ENCODE data around the gene KMT2C. TPM values are rescaled to one million over a fixed set of nuclear protein-coding genes. Genes with fewer than 3 reads are reported as not detected.
"Not testable (repeated sequence)": the region's sequence is repeated elsewhere in the genome, so short reads cannot be mapped to it uniquely, and the experiment has no call there.

KMT2C gene
- total RNA-seq, 1 donor from 2014 or later = 36.0 TPM

DNA sequence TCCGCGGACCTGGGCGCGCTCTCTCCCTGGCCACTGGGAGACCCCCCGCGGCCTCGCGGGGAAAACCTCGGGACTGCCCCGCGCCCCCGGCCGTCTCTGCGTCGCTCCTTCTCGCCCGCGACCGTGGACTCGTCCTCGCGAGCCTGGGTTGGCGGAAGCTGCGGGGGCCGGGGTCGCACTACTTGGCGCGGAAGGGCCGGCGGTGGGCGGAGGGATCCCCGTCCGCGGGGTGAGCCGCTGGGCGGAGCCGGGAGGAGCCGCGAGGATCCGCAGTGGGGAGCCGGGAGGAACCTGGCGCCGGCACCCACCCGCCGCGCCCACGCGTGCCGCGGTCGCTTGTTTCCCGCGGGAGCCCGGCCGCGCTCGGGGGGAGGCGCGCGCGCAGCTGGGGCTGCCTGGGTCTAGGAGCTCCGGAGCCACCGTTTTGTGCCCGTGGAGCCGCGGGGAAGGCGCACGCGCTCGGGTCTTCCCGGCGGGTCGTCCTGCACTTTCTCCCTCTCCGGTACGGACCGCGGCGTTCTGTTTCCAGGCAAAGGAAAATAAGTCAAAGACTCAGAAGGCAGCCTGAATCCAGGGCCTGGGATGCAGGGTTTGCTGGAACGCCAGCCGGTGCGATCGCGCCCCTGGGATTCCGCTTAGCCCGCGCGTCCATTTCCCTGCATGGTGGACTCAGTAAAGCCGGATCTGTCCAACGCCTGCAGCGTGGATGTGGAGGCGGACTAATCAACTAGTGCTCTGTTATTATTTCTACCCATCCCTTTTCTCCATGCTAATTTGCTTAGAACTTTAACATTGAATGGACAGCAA lies 28.7 kb upstream of the KMT2C start:
- peaks cover 0 to 12% of the 10 kb centered on the region in 2 donors for H3K4me1 ChIP-seq
- TF ChIP-seq, protein P1, sequence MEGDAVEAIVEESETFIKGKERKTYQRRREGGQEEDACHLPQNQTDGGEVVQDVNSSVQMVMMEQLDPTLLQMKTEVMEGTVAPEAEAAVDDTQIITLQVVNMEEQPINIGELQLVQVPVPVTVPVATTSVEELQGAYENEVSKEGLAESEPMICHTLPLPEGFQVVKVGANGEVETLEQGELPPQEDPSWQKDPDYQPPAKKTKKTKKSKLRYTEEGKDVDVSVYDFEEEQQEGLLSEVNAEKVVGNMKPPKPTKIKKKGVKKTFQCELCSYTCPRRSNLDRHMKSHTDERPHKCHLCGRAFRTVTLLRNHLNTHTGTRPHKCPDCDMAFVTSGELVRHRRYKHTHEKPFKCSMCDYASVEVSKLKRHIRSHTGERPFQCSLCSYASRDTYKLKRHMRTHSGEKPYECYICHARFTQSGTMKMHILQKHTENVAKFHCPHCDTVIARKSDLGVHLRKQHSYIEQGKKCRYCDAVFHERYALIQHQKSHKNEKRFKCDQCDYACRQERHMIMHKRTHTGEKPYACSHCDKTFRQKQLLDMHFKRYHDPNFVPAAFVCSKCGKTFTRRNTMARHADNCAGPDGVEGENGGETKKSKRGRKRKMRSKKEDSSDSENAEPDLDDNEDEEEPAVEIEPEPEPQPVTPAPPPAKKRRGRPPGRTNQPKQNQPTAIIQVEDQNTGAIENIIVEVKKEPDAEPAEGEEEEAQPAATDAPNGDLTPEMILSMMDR (IDR thresholded peaks at IDR 0.05) = no peak
- no peaks in the 10 kb centered on the region for H3K27me3 ChIP-seq
- peak overlapping the region; percentile 99 to 100 for H3K27ac ChIP-seq
- intact Hi-C loops (cut with DNase I) = loop anchor here (1.0 to 10.0 kb wide), 4 partner anchors 28 to 440 kb away; partner anchors contain the start of genes ACTR3B, GALNT11 and KMT2C
- H3K36me3 ChIP-seq = no peaks in the 10 kb centered on the region
- DNase-seq (ENCODE audit: low spot score in 2 of 2) = peak in 1 of 2 donors; percentile 84
- H3K9me3 ChIP-seq = no peaks in the 10 kb centered on the region
- H3K4me3 ChIP-seq = peak overlapping the region; percentile 92 to 97

DNA sequence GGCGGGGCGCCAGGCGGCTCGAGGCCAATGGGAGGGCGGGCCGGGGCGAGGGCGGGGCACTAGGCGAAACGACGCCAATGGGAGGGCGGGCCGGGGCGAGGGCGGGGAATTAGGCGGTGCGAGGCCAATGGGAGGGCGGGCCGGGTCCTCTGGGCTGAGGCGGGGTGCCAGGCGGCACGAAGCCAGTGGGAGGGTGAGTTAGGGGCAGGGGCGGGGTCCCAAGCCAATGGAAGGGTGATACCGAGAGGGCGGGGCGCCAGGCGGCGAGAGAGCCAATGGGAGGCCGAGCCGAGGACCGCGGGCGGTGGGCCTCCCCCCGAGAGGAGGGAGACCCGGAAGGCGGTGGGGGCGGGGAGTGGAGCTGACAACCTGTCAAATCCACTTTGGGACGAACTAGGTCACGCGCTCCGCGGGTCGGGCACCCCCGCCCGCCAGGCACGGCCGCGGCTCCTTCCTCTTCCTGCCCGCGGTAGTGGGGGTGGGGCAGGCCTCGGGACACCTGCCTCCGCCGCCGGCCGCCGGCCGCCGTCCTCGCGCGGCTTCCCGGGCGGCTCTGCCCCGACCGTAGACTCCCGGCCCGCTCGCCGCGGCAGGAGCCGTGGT lies 28.0 kb upstream of the KMT2C start:
- intact Hi-C loops (cut with DNase I) = loop anchor here (1.0 to 10.0 kb wide), 5 partner anchors 28 to 439 kb away; partner anchors contain the start of genes ACTR3B, GALNT11, KMT2C and XRCC2
- Histone ChIP-seq H3K9me3 (no peaks in the 10 kb centered on the region), H3K27me3 (no peaks in the 10 kb centered on the region), H3K36me3 (no peaks in the 10 kb centered on the region), H3K27ac (peak overlapping the region; percentile 99 to 100), H3K4me1 (peaks cover 0 to 12% of the 10 kb centered on the region in 2 donors), H3K4me3 (peak overlapping the region; percentile 92 to 97)
- DNase-seq (ENCODE audit: low spot score in 2 of 2) = peak; percentile 99 to 100
- TF ChIP-seq, protein P1 (IDR thresholded peaks at IDR 0.05) = no peak

DNA sequence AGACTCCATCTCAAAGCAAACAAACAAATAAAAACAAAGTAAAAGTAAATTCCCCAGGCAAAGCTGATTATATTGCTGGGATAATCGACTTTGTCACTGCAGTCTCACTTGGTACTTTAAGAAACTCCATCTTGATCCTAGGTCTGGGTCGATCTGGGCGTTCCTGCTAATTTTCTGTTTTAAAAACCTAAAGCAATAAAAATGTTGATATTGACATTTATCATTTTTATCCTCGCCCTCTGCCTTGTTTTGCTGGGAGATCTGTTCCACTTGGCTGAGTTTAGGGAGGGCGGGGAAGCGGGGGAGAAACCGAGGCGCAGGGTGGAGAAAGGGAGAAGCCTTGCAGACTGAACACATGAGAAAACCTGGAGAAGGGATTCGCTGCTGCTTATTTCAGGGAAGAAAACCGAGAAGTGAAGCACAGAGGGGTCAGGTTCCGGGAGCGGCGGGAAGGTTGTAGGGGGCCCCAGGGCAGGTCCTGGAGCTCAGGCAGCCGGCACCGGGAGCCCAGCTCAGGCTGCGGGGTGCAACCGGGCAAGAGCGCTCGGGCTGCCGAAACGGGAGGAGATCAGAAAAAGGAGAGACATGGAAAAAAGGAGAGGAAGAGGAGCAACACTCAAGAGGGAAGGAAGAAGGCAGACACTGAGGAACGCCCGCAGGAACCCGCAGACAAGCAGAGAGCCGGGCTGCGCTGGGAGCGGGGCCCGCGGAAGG lies 27.3 kb upstream of the KMT2C start:
- Histone ChIP-seq H3K4me3 (peak overlapping the region; percentile 71 to 72), H3K27me3 (no peaks in the 10 kb centered on the region), H3K4me1 (peaks cover 0 to 12% of the 10 kb centered on the region in 2 donors), H3K36me3 (no peaks in the 10 kb centered on the region), H3K27ac (peak overlapping the region; percentile 78 to 92), H3K9me3 (no peaks in the 10 kb centered on the region)
- no peak for DNase-seq (ENCODE audit: low spot score in 2 of 2)
- intact Hi-C loops (cut with DNase I) = loop anchor here (1.0 to 10.0 kb wide), 2 partner anchors 213 to 438 kb away; partner anchors contain the start of genes GALNT11 and XRCC2
- TF ChIP-seq, protein P1 (IDR thresholded peaks at IDR 0.05) = no peak

DNA sequence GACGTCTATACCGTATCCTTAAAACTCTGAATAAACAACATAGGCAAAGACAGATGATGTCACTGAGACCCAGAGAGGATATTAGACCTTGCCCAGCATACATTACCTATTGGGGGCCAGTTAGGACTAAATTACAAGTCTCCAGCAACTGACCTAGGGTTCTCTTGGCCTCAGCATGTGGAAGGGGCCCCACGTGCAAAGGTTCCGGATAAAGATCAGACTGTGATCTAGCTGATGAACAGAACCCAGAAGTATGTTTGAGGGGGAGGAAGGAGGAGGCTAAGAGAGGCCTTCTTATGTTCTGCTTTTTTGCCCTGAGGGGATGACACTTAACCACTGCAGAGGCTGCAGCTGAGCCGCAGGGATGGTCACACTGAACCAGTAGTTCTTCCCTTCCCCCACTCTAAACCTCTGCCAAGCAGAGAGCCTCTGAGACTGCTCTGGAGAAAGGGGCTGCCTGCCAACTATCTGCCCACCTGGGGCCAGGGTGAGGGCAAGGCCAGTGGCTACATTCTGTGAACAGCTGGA lies 24.0 kb upstream of the KMT2C start:
- DNase-seq (ENCODE audit: low spot score in 2 of 2) = no peak
- Histone ChIP-seq H3K36me3 (no peaks in the 10 kb centered on the region), H3K4me3 (no peak overlapping the region), H3K4me1 (peaks cover 0 to 7% of the 10 kb centered on the region in 2 donors), H3K27ac (no peak overlapping the region), H3K27me3 (no peaks in the 10 kb centered on the region), H3K9me3 (no peaks in the 10 kb centered on the region)
- TF ChIP-seq, protein P1 (IDR thresholded peaks at IDR 0.05) = no peak
- intact Hi-C loops (cut with DNase I) = loop anchor here (10.0 kb wide), 1 partner anchor 435 kb away; the partner anchor contains the start of gene GALNT11

DNA sequence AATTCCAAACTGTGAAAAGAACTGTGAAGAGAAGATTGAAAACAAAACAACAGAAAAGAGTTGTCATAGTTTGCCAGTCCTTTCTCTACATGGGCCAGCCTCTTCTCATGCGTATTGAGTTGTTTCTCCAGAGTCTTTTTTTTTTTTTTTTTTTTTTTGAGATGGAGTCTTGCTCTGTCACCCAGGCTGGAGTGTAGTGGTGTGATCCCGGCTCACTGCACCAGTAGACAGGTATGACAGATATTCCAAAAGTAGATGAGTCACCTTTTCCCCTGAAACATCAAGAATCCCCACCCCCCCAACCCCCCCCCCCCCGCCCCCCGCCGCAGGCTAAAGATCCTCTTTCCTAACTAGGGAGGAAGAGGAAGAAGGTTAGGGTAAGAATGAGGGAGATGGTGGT lies 15.6 kb upstream of the KMT2C start:
- H3K27me3 ChIP-seq = no peaks in the 10 kb centered on the region
- no peak for DNase-seq (ENCODE audit: low spot score in 2 of 2)
- no peaks in the 10 kb centered on the region for H3K4me1 ChIP-seq
- intact Hi-C loops (cut with DNase I) = no loop called here
- no peak overlapping the region for H3K27ac ChIP-seq
- no peak overlapping the region for H3K4me3 ChIP-seq
- H3K36me3 ChIP-seq = no peaks in the 10 kb centered on the region
- no peaks in the 10 kb centered on the region for H3K9me3 ChIP-seq
- TF ChIP-seq, protein P1 (IDR thresholded peaks at IDR 0.05) = no peak

DNA sequence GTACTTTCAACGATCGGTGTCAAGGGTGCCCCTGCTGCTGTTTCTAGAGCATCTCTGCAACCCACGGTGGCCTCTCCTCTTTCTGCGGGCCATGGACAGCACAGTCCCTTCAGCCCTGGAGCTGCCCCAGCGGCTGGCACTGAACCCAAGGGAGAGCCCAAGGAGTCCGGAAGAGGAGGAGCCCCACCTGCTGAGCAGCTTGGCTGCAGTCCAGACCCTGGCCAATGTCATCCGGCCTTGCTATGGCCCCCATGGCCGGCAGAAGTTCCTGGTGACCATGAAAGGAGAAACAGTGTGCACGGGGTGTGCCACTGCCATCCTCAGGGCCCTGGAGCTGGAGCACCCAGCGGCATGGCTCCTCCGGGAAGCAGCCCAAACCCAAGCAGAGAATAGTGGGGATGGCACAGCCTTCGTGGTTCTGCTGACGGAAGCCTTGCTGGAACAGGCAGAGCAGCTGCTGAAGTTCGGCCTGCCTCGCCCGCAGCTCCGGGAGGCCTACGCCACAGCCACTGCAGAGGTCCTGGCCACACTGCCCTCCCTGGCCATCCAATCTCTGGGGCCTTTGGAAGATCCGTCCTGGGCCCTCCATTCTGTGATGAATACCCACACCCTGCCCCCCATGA lies 9.7 kb upstream of the KMT2C start:
- H3K4me1 ChIP-seq; H3K9me3 ChIP-seq; H3K36me3 ChIP-seq; H3K27me3 ChIP-seq; H3K4me3 ChIP-seq; intact Hi-C loops (cut with DNase I); H3K27ac ChIP-seq; DNase-seq (ENCODE audit: low spot score in 2 of 2): not testable (repeated sequence)

Measured in ascending aorta (tissue), 2 donors.